ENCODE data around the gene MPHOSPH10. TPM values are rescaled to one million over a fixed set of nuclear protein-coding genes. Genes with fewer than 3 reads are reported as not detected.
"Not testable (repeated sequence)": the region's sequence is repeated elsewhere in the genome, so short reads cannot be mapped to it uniquely, and the experiment has no call there.

MPHOSPH10 gene
- 10 to 100 TPM; 24.2 to 40.8 TPM for total RNA-seq

- no peak within 1 kb of the TSS for H3K27ac Mint-ChIP-seq
- peak; percentile 93 for DNase-seq
- H3K4me1 Mint-ChIP-seq, result peaks cover 16% of the 10 kb centered on the region
- no peak within 1 kb of the TSS for H3K4me3 Mint-ChIP-seq
- peaks cover 17% of the 10 kb centered on the region for H3K36me3 Mint-ChIP-seq
- peak; percentile 92 for ATAC-seq
- CTCF ChIA-PET, result interaction anchor here (0.6 to 2.4 kb wide), 9 partner anchors 11 to 1746 kb away, joined by 3 to 11 read pairs (median 4); partner anchors contain the start of gene NAGK
- H3K27me3 Mint-ChIP-seq, result no peaks in the 10 kb centered on the region
- no peaks in the 10 kb centered on the region for H3K9me3 Mint-ChIP-seq (ENCODE audit: low read depth)
Observed at GRCh38 chr2:71130152-71130904, at the start of gene MPHOSPH10, which contains the start of gene MCEE. Gene MPHOSPH10 (plus strand): TSS chr2:71130634. CDS start chr2:71130666, 32 bp downstream. Gene MCEE (minus strand): TSS chr2:71130229. CDS start chr2:71130219, 10 bp downstream.

- CTCF ChIA-PET, result no interaction called here
- peak; percentile 76 for ATAC-seq
- peak; percentile 81 for DNase-seq
- H3K4me3 Mint-ChIP-seq, result peak overlapping the region; percentile 32
- peaks cover 11% of the 10 kb centered on the region for H3K36me3 Mint-ChIP-seq
- H3K9me3 Mint-ChIP-seq (ENCODE audit: low read depth), result no peaks in the 10 kb centered on the region
- peaks cover 33% of the 10 kb centered on the region for H3K27me3 Mint-ChIP-seq
- no peak overlapping the region for H3K27ac Mint-ChIP-seq
- H3K4me1 Mint-ChIP-seq, result peaks cover 16% of the 10 kb centered on the region
Observed at GRCh38 chr2:71082402-71083252, 47.8 kb upstream of the MPHOSPH10 start.

GRCh38 chr2:71083297-71083696 is 47.1 kb upstream of the MPHOSPH10 start:
- H3K4me1 Mint-ChIP-seq, result peaks cover 16% of the 10 kb centered on the region
- H3K4me3 Mint-ChIP-seq; H3K9me3 Mint-ChIP-seq (ENCODE audit: low read depth); DNase-seq; H3K27ac Mint-ChIP-seq; ATAC-seq; H3K36me3 Mint-ChIP-seq: not testable (repeated sequence)
- CTCF ChIA-PET, result interaction anchor here (0.8 kb wide), 1 partner anchor 17 kb away, joined by 5 read pairs; no protein-coding TSS in a partner anchor
- H3K27me3 Mint-ChIP-seq, result peaks cover 37% of the 10 kb centered on the region

- not testable (repeated sequence) for H3K36me3 Mint-ChIP-seq; H3K4me3 Mint-ChIP-seq; H3K27ac Mint-ChIP-seq; DNase-seq; H3K9me3 Mint-ChIP-seq (ENCODE audit: low read depth); ATAC-seq
- CTCF ChIA-PET, result interaction anchor here (0.8 kb wide), 1 partner anchor 16 kb away, joined by 5 read pairs; no protein-coding TSS in a partner anchor
- peaks cover 43% of the 10 kb centered on the region for H3K27me3 Mint-ChIP-seq
- H3K4me1 Mint-ChIP-seq, result peaks cover 16% of the 10 kb centered on the region
Observed at GRCh38 chr2:71083752-71084312, 46.6 kb upstream of the MPHOSPH10 start.

GRCh38 chr2:71085325-71086003 is 45.0 kb upstream of the MPHOSPH10 start:
- H3K9me3 Mint-ChIP-seq (ENCODE audit: low read depth); ATAC-seq; CTCF ChIA-PET; H3K36me3 Mint-ChIP-seq; DNase-seq; H3K4me3 Mint-ChIP-seq; H3K27ac Mint-ChIP-seq: not testable (repeated sequence)
- H3K27me3 Mint-ChIP-seq, result peaks cover 54% of the 10 kb centered on the region
- H3K4me1 Mint-ChIP-seq, result peaks cover 16% of the 10 kb centered on the region

GRCh38 chr2:71089475-71089874 is 41.0 kb upstream of the MPHOSPH10 start:
- ATAC-seq; H3K9me3 Mint-ChIP-seq (ENCODE audit: low read depth); H3K4me1 Mint-ChIP-seq; DNase-seq; H3K27ac Mint-ChIP-seq; H3K4me3 Mint-ChIP-seq; CTCF ChIA-PET; H3K36me3 Mint-ChIP-seq: not testable (repeated sequence)
- peaks cover 46% of the 10 kb centered on the region for H3K27me3 Mint-ChIP-seq

- H3K27ac Mint-ChIP-seq; DNase-seq; H3K36me3 Mint-ChIP-seq; H3K4me1 Mint-ChIP-seq; H3K4me3 Mint-ChIP-seq; ATAC-seq; H3K9me3 Mint-ChIP-seq (ENCODE audit: low read depth): not testable (repeated sequence)
- peaks cover 28% of the 10 kb centered on the region for H3K27me3 Mint-ChIP-seq
- CTCF ChIA-PET, result interaction anchor here (2.1 kb wide), 1 partner anchor 9 kb away, joined by 11 read pairs; no protein-coding TSS in a partner anchor
Observed at GRCh38 chr2:71091808-71092207, 38.6 kb upstream of the MPHOSPH10 start.

- H3K36me3 Mint-ChIP-seq; H3K4me1 Mint-ChIP-seq; H3K9me3 Mint-ChIP-seq (ENCODE audit: low read depth): not testable (repeated sequence)
Observed at GRCh38 chr2:71092491-71093260, 37.8 kb upstream of the MPHOSPH10 start.

GRCh38 chr2:71100195-71100964 is 30.1 kb upstream of the MPHOSPH10 start:
- Mint-ChIP-seq H3K9me3 (ENCODE audit: low read depth) (peaks cover under 1% of the 10 kb centered on the region), H3K27ac (no peak overlapping the region), H3K36me3 (peaks cover 2% of the 10 kb centered on the region), H3K4me3 (no peak overlapping the region), H3K27me3 (peaks cover 10% of the 10 kb centered on the region), H3K4me1 (peaks cover 4% of the 10 kb centered on the region)
- ATAC-seq, result no peak
- peak; percentile 59 for DNase-seq
- CTCF ChIA-PET, result interaction anchor here (0.8 to 2.6 kb wide), 18 partner anchors 9 to 410 kb away, joined by 3 to 13 read pairs (median 6); partner anchors contain the start of genes MCEE, MPHOSPH10 and NAGK

More at GRCh38 chr2:71092491-71093260, 37.8 kb upstream of the MPHOSPH10 start:
- CTCF ChIA-PET, result interaction anchor here (2.1 kb wide), 1 partner anchor 8 kb away, joined by 11 read pairs; no protein-coding TSS in a partner anchor
- ATAC-seq, H3K27ac Mint-ChIP-seq, H3K4me3 Mint-ChIP-seq, DNase-seq: not testable (repeated sequence)
- peaks cover 20% of the 10 kb centered on the region for H3K27me3 Mint-ChIP-seq

- no peak overlapping the region for H3K27ac Mint-ChIP-seq
- ATAC-seq, result no peak
- H3K4me1 Mint-ChIP-seq, result peaks cover 4% of the 10 kb centered on the region
- peaks cover 10% of the 10 kb centered on the region for H3K27me3 Mint-ChIP-seq
- CTCF ChIA-PET, result interaction anchor here (0.8 to 2.6 kb wide), 7 partner anchors 9 to 53 kb away, joined by 3 to 13 read pairs (median 11); partner anchors contain the start of gene MCEE
- DNase-seq, result no peak
- H3K4me3 Mint-ChIP-seq, result no peak overlapping the region
- H3K9me3 Mint-ChIP-seq (ENCODE audit: low read depth), result peaks cover 2% of the 10 kb centered on the region
- peaks cover 5% of the 10 kb centered on the region for H3K36me3 Mint-ChIP-seq
Observed at GRCh38 chr2:71101656-71102055, 28.8 kb upstream of the MPHOSPH10 start.

- Mint-ChIP-seq H3K36me3 (peaks cover 7% of the 10 kb centered on the region), H3K4me3 (no peak overlapping the region), H3K27ac (no peak overlapping the region), H3K27me3 (peaks cover 10% of the 10 kb centered on the region), H3K9me3 (ENCODE audit: low read depth) (peaks cover 2% of the 10 kb centered on the region), H3K4me1 (peaks cover 4% of the 10 kb centered on the region)
- CTCF ChIA-PET, result interaction anchor here (1.5 kb wide), 1 partner anchor 57 kb away, joined by 3 read pairs; no protein-coding TSS in a partner anchor
- no peak for DNase-seq
- ATAC-seq, result no peak
Observed at GRCh38 chr2:71102981-71103681, 27.3 kb upstream of the MPHOSPH10 start.

Measured in activated CD8-positive, alpha-beta memory T cell treated with anti-CD3 and anti-CD28 coated beads, Interleukin-2, amount 10 ng/mL, durations not matched to agents 7 days and 5 days (primary cell).